ENCODE data around the gene TMEM38A.

DNA sequence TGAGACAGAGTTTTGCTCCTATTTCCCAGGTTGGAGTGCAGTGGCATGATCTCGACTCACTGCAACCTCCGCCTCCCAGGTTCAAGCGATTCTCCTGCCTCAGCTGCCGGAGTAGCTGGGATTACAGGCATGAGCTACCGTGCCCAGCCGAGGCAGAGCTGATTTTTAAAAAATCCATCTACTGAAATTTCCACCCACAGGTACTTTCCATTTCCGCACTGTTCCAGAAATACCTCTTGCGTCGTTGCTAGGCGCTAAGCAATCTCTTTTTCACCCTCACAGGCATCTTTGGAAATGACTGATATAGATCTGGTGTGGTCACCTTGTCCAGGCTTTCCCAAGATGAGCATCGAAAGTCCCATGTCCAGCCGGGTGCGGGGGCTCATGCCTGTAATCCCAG, 9.4 kb downstream of the TMEM38A start:
- TF ChIP-seq CTCF (conservative IDR thresholded peaks at IDR 0.05 in 1 of 2, IDR thresholded peaks at IDR 0.05 in 1 of 2; ENCODE audit: extremely low read depth in 1 of 2, insufficient read depth in 1 of 2, low read depth in 1 of 2, low read length in 2 of 2) (no peak), EZH2 (IDR thresholded peaks at IDR 0.05; ENCODE audit: borderline replicate concordance, low read length) (no peak)
